HepG2 (cell line): Measurements from ENCODE around the gene VAMP8. TPM values are rescaled to one million over a fixed set of nuclear protein-coding genes. Genes with fewer than 3 reads are reported as not detected.
A peak's percentile ranks its signal among the peaks of the same experiment; 100 is the strongest.

Experiments
- HDAC1 ChIP-seq: sonication (generic); formaldehyde crosslinking; IDR thresholded peaks from 2 replicates; pipeline ENCODE4 v1.5.1; 2020; ENCODE audit warnings: mild to moderate bottlenecking, missing genetic modification reagents
- IRX3 ChIP-seq: sonication (generic); formaldehyde crosslinking; IDR thresholded peaks from 2 replicates; pipeline ENCODE4 v1.8.1; 2023; ENCODE audit warnings: mild to moderate bottlenecking, low read depth, missing genetic modification reagents, borderline replicate concordance
- NFE2L1 ChIP-seq: sonication (generic); formaldehyde crosslinking; IDR thresholded peaks from 2 replicates; pipeline ENCODE4 v1.4.0; 2020; ENCODE audit warnings: missing genetic modification reagents, mild to moderate bottlenecking, borderline replicate concordance
- PPARG ChIP-seq: conservative IDR thresholded peaks from 2 replicates; pipeline ENCODE4 v1.6.1; 2016; ENCODE audit warnings: missing biosample characterization, missing genetic modification reagents
- RAD51 ChIP-seq: fragments of 450-650 bp; IDR thresholded peaks from 2 replicates; pipeline ENCODE4 v1.6.1; 2016; ENCODE audit warnings: borderline replicate concordance
- RARG ChIP-seq: sonication (generic); formaldehyde crosslinking; IDR thresholded peaks from 2 replicates; pipeline ENCODE4 v1.4.0; 2020; ENCODE audit warnings: low read depth, mild to moderate bottlenecking, missing genetic modification reagents
- TAF1 ChIP-seq: sonication (generic); formaldehyde crosslinking; IDR thresholded peaks from 2 replicates; pipeline ENCODE4 v1.4.0; 2020; ENCODE audit warnings: missing genetic modification reagents
- ZFP1 ChIP-seq: IDR thresholded peaks from 2 replicates; pipeline ENCODE4 v1.6.1; 2016
- ZFP36 ChIP-seq: fragments of 150-350 bp; IDR thresholded peaks from 2 replicates; pipeline ENCODE4 v1.6.1; 2018; ENCODE audit warnings: borderline replicate concordance, low read length, low read depth; ENCODE audit not compliant: partially characterized antibody
- ZNF33A ChIP-seq: sonication (generic); formaldehyde crosslinking; IDR thresholded peaks from 2 replicates; pipeline ENCODE4 v1.5.1; 2020; ENCODE audit warnings: missing genetic modification reagents, mild to moderate bottlenecking, moderate library complexity, borderline replicate concordance
- ZNF605 ChIP-seq: sonication (generic); formaldehyde crosslinking; IDR thresholded peaks from 2 replicates; pipeline ENCODE4 v1.8.0; 2022; ENCODE audit warnings: mild to moderate bottlenecking, missing genetic modification reagents
- ZNF703 ChIP-seq: sonication (generic); formaldehyde crosslinking; IDR thresholded peaks from 2 replicates; pipeline ENCODE4 v1.5.1; 2020; ENCODE audit warnings: missing genetic modification reagents, mild to moderate bottlenecking, moderate library complexity, borderline replicate concordance
- ZNF792 ChIP-seq: IDR thresholded peaks from 2 replicates; pipeline ENCODE4 v1.6.1; 2016
- polyA plus RNA-seq, 8 experiments: library from polyadenylated mRNA; depleted of rRNA in 3 of 8; stranded (reverse) in 7 of 8; unstranded in 1 of 8; fragments of >200 nt; fragmentation: Illumina TruSeq in 4 of 8; extraction: Trizol in 4 of 8; gene quantifications; 2 replicates each; pipeline versions ENCODE4 v1.2.1 to v1.2.3, GENCODE V29; 2011 to 2016; ENCODE audit warnings: low read depth in 4 of 8, missing spikeins in 1 of 8, mixed read lengths in 1 of 8; ENCODE audit not compliant: insufficient read depth in 1 of 8
- total RNA-seq, 5 experiments: library from RNA; depleted of rRNA; stranded (reverse); fragments of >200 nt; fragmentation: Illumina TruSeq; extraction: Trizol; gene quantifications; 2 replicates each; pipeline ENCODE4 v1.2.3, GENCODE V29; 2016; ENCODE audit warnings: low read depth in 1 of 5
- TF ChIP-seq, protein P1 (sequence below): sonication (generic); formaldehyde crosslinking; IDR thresholded peaks from 2 replicates; pipeline ENCODE4 v1.5.1; 2020; ENCODE audit warnings: missing genetic modification reagents, mild to moderate bottlenecking, borderline replicate concordance
- TF ChIP-seq, protein P2 (sequence below): sonication (generic); formaldehyde crosslinking; IDR thresholded peaks from 2 replicates; pipeline ENCODE4 v1.5.0; 2020; ENCODE audit warnings: missing genetic modification reagents, mild to moderate bottlenecking, borderline replicate concordance
- TF ChIP-seq, protein P3 (sequence below): IDR thresholded peaks from 2 replicates; pipeline ENCODE4 v1.6.1; 2016; ENCODE audit warnings: control low read depth
- TF ChIP-seq, protein P4 (sequence below): sonication (generic); formaldehyde crosslinking; IDR thresholded peaks from 2 replicates; pipeline ENCODE4 v1.5.0; 2020; ENCODE audit warnings: mild to moderate bottlenecking, missing genetic modification reagents, borderline replicate concordance
- TF ChIP-seq, protein P5 (sequence below): sonication (generic); formaldehyde crosslinking; conservative IDR thresholded peaks from 2 replicates; pipeline ENCODE4 v1.4.0; 2020; ENCODE audit warnings: mild to moderate bottlenecking, missing genetic modification reagents, moderate library complexity

The VAMP8 gene
- total and polyA plus RNA-seq, 2 of the 13 experiments (the other 11 are each of a cell fraction or from before 2014, with no cell fraction given) = 83.3 to 157 TPM

DNA sequence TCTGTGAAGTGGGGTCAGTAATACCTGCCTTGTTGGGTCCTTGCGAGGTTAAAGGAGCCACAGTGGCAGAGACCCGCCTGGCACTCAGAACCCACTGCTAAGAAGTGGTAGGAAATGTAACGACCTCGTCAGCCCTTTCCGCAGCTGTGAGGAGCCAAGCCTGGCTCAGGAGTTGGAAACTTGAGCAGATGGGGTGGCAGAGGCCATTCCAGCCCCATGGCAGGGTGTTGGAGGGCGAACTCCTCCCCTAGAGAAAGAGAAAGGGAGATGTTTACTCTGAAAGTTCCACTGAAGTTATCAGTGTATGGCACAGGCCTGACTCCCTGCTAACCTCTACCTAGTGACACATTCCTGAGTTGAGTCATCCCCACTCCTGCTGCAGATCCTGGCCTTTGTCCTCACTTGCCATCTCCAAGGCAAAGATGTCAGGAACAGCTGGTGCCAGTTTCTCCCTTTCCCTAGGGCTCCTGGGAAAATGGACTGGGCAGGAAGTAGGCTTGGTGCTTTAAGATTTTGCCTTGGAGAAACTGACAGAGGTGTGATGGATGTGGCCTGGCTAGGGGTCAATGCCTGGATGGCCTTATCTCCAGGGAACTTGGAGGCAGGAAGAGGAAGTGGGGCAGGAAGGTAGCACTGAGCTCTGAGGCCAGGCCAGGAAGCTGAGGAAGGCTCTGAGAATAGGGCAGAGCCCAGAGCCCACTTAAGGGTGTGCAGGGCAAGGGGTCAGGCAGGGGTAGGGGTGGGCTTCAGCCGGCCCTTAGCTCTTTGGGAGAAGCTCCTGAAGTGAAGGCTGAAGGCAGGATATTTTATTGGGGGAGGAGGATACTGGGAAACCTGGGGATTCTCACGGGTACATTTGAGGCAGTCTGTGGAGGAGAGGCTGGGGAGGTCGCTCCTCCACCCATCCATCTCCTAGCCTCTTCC, 7.7 kb downstream of the VAMP8 start (continued):
- peak; percentile 96 for TF ChIP-seq ZNF792
- no peak; the same call in 1 of the 2 replicates for TF ChIP-seq RAD51
- TF ChIP-seq, protein P1, sequence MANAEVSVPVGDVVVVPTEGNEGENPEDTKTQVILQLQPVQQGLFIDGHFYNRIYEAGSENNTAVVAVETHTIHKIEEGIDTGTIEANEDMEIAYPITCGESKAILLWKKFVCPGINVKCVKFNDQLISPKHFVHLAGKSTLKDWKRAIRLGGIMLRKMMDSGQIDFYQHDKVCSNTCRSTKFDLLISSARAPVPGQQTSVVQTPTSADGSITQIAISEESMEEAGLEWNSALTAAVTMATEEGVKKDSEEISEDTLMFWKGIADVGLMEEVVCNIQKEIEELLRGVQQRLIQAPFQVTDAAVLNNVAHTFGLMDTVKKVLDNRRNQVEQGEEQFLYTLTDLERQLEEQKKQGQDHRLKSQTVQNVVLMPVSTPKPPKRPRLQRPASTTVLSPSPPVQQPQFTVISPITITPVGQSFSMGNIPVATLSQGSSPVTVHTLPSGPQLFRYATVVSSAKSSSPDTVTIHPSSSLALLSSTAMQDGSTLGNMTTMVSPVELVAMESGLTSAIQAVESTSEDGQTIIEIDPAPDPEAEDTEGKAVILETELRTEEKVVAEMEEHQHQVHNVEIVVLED (CRISPR knock-in tag) = peak; percentile 20; the same call in 1 of the 2 replicates
- TF ChIP-seq, protein P2, sequence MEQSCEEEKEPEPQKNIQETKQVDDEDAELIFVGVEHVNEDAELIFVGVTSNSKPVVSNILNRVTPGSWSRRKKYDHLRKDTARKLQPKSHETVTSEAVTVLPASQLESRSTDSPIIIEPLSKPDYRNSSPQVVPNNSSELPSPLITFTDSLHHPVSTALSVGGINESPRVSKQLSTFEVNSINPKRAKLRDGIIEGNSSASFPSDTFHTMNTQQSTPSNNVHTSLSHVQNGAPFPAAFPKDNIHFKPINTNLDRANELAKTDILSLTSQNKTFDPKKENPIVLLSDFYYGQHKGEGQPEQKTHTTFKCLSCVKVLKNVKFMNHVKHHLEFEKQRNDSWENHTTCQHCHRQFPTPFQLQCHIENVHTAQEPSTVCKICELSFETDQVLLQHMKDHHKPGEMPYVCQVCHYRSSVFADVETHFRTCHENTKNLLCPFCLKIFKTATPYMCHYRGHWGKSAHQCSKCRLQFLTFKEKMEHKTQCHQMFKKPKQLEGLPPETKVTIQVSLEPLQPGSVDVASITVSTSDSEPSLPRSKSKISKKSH (CRISPR knock-in tag) = peak; percentile 12; the same call in 1 of the 2 replicates
- TF ChIP-seq, protein P3, sequence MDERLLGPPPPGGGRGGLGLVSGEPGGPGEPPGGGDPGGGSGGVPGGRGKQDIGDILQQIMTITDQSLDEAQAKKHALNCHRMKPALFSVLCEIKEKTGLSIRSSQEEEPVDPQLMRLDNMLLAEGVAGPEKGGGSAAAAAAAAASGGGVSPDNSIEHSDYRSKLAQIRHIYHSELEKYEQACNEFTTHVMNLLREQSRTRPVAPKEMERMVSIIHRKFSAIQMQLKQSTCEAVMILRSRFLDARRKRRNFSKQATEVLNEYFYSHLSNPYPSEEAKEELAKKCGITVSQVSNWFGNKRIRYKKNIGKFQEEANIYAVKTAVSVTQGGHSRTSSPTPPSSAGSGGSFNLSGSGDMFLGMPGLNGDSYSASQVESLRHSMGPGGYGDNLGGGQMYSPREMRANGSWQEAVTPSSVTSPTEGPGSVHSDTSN (CRISPR knock-in tag) = peak; percentile 28; the same call in 1 of the 2 replicates
- TF ChIP-seq RARG (CRISPR knock-in tag) = 0 out of 2 replicates have a peak, but pooled peaks have one; percentile 28
- TF ChIP-seq, protein P4, sequence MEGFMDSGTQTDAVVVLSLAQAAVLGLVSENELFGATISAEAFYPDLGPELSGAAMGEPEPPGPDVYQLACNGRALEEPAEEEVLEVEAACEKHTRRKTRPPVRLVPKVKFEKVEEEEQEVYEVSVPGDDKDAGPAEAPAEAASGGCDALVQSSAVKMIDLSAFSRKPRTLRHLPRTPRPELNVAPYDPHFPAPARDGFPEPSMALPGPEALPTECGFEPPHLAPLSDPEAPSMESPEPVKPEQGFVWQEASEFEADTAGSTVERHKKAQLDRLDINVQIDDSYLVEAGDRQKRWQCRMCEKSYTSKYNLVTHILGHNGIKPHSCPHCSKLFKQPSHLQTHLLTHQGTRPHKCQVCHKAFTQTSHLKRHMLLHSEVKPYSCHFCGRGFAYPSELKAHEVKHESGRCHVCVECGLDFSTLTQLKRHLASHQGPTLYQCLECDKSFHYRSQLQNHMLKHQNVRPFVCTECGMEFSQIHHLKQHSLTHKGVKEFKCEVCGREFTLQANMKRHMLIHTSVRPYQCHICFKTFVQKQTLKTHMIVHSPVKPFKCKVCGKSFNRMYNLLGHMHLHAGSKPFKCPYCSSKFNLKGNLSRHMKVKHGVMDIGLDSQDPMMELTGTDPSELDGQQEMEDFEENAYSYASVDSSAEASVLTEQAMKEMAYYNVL (CRISPR knock-in tag) = peak; percentile 75
- peak; percentile 90; the same call in 1 of the 2 replicates for TF ChIP-seq ZNF703 (CRISPR knock-in tag)
- peak; percentile 3 for TF ChIP-seq ZFP36
- no peak for TF ChIP-seq NFE2L1 (CRISPR knock-in tag)
- TF ChIP-seq, protein P5, sequence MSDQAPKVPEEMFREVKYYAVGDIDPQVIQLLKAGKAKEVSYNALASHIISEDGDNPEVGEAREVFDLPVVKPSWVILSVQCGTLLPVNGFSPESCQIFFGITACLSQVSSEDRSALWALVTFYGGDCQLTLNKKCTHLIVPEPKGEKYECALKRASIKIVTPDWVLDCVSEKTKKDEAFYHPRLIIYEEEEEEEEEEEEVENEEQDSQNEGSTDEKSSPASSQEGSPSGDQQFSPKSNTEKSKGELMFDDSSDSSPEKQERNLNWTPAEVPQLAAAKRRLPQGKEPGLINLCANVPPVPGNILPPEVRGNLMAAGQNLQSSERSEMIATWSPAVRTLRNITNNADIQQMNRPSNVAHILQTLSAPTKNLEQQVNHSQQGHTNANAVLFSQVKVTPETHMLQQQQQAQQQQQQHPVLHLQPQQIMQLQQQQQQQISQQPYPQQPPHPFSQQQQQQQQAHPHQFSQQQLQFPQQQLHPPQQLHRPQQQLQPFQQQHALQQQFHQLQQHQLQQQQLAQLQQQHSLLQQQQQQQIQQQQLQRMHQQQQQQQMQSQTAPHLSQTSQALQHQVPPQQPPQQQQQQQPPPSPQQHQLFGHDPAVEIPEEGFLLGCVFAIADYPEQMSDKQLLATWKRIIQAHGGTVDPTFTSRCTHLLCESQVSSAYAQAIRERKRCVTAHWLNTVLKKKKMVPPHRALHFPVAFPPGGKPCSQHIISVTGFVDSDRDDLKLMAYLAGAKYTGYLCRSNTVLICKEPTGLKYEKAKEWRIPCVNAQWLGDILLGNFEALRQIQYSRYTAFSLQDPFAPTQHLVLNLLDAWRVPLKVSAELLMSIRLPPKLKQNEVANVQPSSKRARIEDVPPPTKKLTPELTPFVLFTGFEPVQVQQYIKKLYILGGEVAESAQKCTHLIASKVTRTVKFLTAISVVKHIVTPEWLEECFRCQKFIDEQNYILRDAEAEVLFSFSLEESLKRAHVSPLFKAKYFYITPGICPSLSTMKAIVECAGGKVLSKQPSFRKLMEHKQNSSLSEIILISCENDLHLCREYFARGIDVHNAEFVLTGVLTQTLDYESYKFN (CRISPR knock-in tag) = peak; percentile 82
- TF ChIP-seq ZNF605 (CRISPR knock-in tag) = peak; percentile 64
- peak; percentile 89 for TF ChIP-seq PPARG (CRISPR knock-in tag)
- TF ChIP-seq ZFP1 (CRISPR knock-in tag) = peak; percentile 76; the same call in 1 of the 2 replicates
- 0 out of 2 replicates have a peak, but pooled peaks have one; percentile 34 for TF ChIP-seq IRX3 (CRISPR knock-in tag)
- TF ChIP-seq TAF1 (CRISPR knock-in tag) = peak; percentile 57
- peak; percentile 21; the same call in 1 of the 2 replicates for TF ChIP-seq ZNF33A (CRISPR knock-in tag)
- peak; percentile 96 for TF ChIP-seq HDAC1 (CRISPR knock-in tag)
